Activated naive CD4-positive, alpha-beta T cell treated with Interleukin-2 at 50 U/mL for 16 hours (primary cell): Measurements from ENCODE around the gene TRAPPC3.
"Not testable (repeated sequence)": the region's sequence is repeated elsewhere in the genome, so short reads cannot be mapped to it uniquely, and the experiment has no call there.

Experiments
- DNase-seq: peaks from one replicate; pipeline ENCODE4 v3.0.0-alpha.2; 2020

TRAPPC3 gene

GRCh38 chr1:36166136-36166535, 16.9 kb upstream of the TRAPPC3 start:
- no peak for DNase-seq

- DNase-seq: no peak
These were observed 15.9 kb upstream of the TRAPPC3 start for GRCh38 chr1:36165145-36165544.

GRCh38 chr1:36164361-36164760, 15.1 kb upstream of the TRAPPC3 start:
- no peak for DNase-seq

GRCh38 chr1:36163426-36163825, 14.1 kb upstream of the TRAPPC3 start:
- DNase-seq: no peak

- no peak for DNase-seq
These were observed 13.5 kb upstream of the TRAPPC3 start for GRCh38 chr1:36162680-36163239.

GRCh38 chr1:36161641-36162531, 12.6 kb upstream of the TRAPPC3 start:
- peak; percentile 43 for DNase-seq

GRCh38 chr1:36160949-36161485, 11.7 kb upstream of the TRAPPC3 start:
- peak; percentile 70 for DNase-seq

GRCh38 chr1:36160388-36160948, 11.2 kb upstream of the TRAPPC3 start:
- DNase-seq: no peak

- DNase-seq: peak; percentile 15
These were observed 10.5 kb upstream of the TRAPPC3 start for GRCh38 chr1:36159614-36160387.

- DNase-seq: not testable (repeated sequence)
These were observed 9.6 kb upstream of the TRAPPC3 start for GRCh38 chr1:36158827-36159252.

- peak; percentile 7 for DNase-seq
These were observed 8.9 kb upstream of the TRAPPC3 start for GRCh38 chr1:36157973-36158826.

- peak; percentile 10 for DNase-seq
These were observed 8.0 kb upstream of the TRAPPC3 start for GRCh38 chr1:36157115-36157903.

GRCh38 chr1:36156329-36157114, 7.2 kb upstream of the TRAPPC3 start:
- DNase-seq: peak; percentile 68

- peak; percentile 85 for DNase-seq
These were observed 6.4 kb upstream of the TRAPPC3 start, which contains the start of gene MAP7D1 for GRCh38 chr1:36155408-36156328. Gene MAP7D1, plus strand, starts transcription at chr1:36156160. Its CDS starts 258 bp downstream, at chr1:36156418.

- DNase-seq: no peak
These were observed 5.6 kb upstream of the TRAPPC3 start for GRCh38 chr1:36154765-36155407.

GRCh38 chr1:36154335-36154734, 5.0 kb upstream of the TRAPPC3 start:
- DNase-seq: no peak

- no peak for DNase-seq
These were observed 4.2 kb upstream of the TRAPPC3 start for GRCh38 chr1:36153476-36153875.

GRCh38 chr1:36151845-36152203, 2.5 kb upstream of the TRAPPC3 start:
- peak; percentile 60 for DNase-seq
